ENCODE results near the gene EPHA5.

- TF ChIP-seq POLR2A (IDR thresholded peaks at IDR 0.05; ENCODE audit: low read length) (no peak), GATA1 (IDR thresholded peaks at IDR 0.05; ENCODE audit: low read depth, low read length) (no peak)
These were observed 16.4 kb downstream of the EPHA5 start for GRCh38 chr4:65653740-65654361.
